Activated CD8-positive, alpha-beta memory T cell treated with anti-CD3 and anti-CD28 coated beads for 4 hours (primary cell): ENCODE results near the gene NOMO2.
"Not testable (repeated sequence)": the region's sequence is repeated elsewhere in the genome, so short reads cannot be mapped to it uniquely, and the experiment has no call there.

ENCODE experiments used
- DNase-seq, 2 donors: peaks; one replicate each; pipeline ENCODE4 v3.0.0-alpha.2; 2020; ENCODE audit warnings: low read depth in 2 of 2

Gene NOMO2

GRCh38 chr16:18522637-18523036, 39.3 kb downstream of the NOMO2 start:
- DNase-seq = not testable (repeated sequence)

- DNase-seq = not testable (repeated sequence)
Measured at GRCh38 chr16:18521445-18522181, 40.3 kb downstream of the NOMO2 start.

GRCh38 chr16:18518536-18519283, 43.2 kb downstream of the NOMO2 start:
- DNase-seq = not testable (repeated sequence)

- DNase-seq = not testable (repeated sequence)
Measured at GRCh38 chr16:18498430-18498829, 63.5 kb downstream of the NOMO2 start.

GRCh38 chr16:18497032-18497431, 64.9 kb downstream of the NOMO2 start:
- DNase-seq = not testable (repeated sequence)

- not testable (repeated sequence) for DNase-seq
Measured at GRCh38 chr16:18492118-18492897, 69.6 kb downstream of the NOMO2 start.

GRCh38 chr16:18436025-18436424, 125.9 kb downstream of the NOMO2 start:
- DNase-seq = not testable (repeated sequence)

GRCh38 chr16:18415827-18416226, 146.1 kb downstream of the NOMO2 start:
- DNase-seq = not testable (repeated sequence)

GRCh38 chr16:18409532-18410293, 152.2 kb downstream of the NOMO2 start:
- DNase-seq = not testable (repeated sequence)

GRCh38 chr16:18401851-18402657, 159.8 kb downstream of the NOMO2 start:
- DNase-seq = not testable (repeated sequence)

GRCh38 chr16:18401159-18401558, 160.7 kb downstream of the NOMO2 start:
- DNase-seq = not testable (repeated sequence)

- not testable (repeated sequence) for DNase-seq
Measured at GRCh38 chr16:18394363-18394762, 167.5 kb downstream of the NOMO2 start.

- not testable (repeated sequence) for DNase-seq
Measured at GRCh38 chr16:18387767-18388166, 174.1 kb downstream of the NOMO2 start.

GRCh38 chr16:18386517-18386916, 175.4 kb downstream of the NOMO2 start:
- not testable (repeated sequence) for DNase-seq

- not testable (repeated sequence) for DNase-seq
Measured at GRCh38 chr16:18385285-18385684, 176.6 kb downstream of the NOMO2 start.

GRCh38 chr16:18384869-18385268, 177.0 kb downstream of the NOMO2 start:
- DNase-seq = not testable (repeated sequence)

- not testable (repeated sequence) for DNase-seq
Measured at GRCh38 chr16:18384098-18384636, 177.7 kb downstream of the NOMO2 start.

GRCh38 chr16:18382696-18383095, 179.2 kb downstream of the NOMO2 start:
- not testable (repeated sequence) for DNase-seq
